BLaER1 (cell line): Measurements from ENCODE around the gene FRMD4B.
A peak's percentile ranks its signal among the peaks of the same experiment; 100 is the strongest.

Source experiments
- H3K27ac ChIP-seq: shearing (Covaris generic); formaldehyde crosslinking; 2 replicates; pipeline ENCODE4 v1.8.1; 2022
- H3K27me3 ChIP-seq: shearing (Covaris generic); formaldehyde crosslinking; 2 replicates; pipeline ENCODE4 v1.8.1; 2022
- H3K36me3 ChIP-seq: shearing (Covaris generic); formaldehyde crosslinking; 2 replicates; pipeline ENCODE4 v1.8.1; 2022
- H3K4me1 ChIP-seq: shearing (Covaris generic); formaldehyde crosslinking; 2 replicates; pipeline ENCODE4 v1.8.1; 2022
- H3K4me2 ChIP-seq: shearing (Covaris generic); formaldehyde crosslinking; 2 replicates; pipeline ENCODE4 v1.8.1; 2022
- H3K4me3 ChIP-seq: shearing (Covaris generic); formaldehyde crosslinking; 2 replicates; pipeline ENCODE4 v1.8.1; 2022
- H3K9ac ChIP-seq: shearing (Covaris generic); formaldehyde crosslinking; 2 replicates; pipeline ENCODE4 v1.8.1; 2022
- H3K9me3 ChIP-seq: shearing (Covaris generic); formaldehyde crosslinking; 2 replicates; pipeline ENCODE4 v1.8.1; 2022
- H4K20me1 ChIP-seq: shearing (Covaris generic); formaldehyde crosslinking; 2 replicates; pipeline ENCODE4 v1.8.1; 2022
- Cebpa-rat ChIP-seq: shearing (Covaris generic); IDR thresholded peaks from 2 replicates; pipeline ENCODE4 v1.8.1; 2022

Gene FRMD4B

GRCh38 chr3:69137005-69137404 is 248.9 kb downstream of the FRMD4B start:
- H3K4me3 ChIP-seq: no peak overlapping the region
- no peaks in the 10 kb centered on the region for H4K20me1 ChIP-seq
- no peak for TF ChIP-seq Cebpa-rat
- peaks cover 4% of the 10 kb centered on the region; the same call in 1 of the 2 replicates for H3K9me3 ChIP-seq
- H3K9ac ChIP-seq: no peak overlapping the region
- H3K4me1 ChIP-seq: peaks cover 6% of the 10 kb centered on the region; the same call in 1 of the 2 replicates
- H3K27me3 ChIP-seq: no peaks in the 10 kb centered on the region
- no peaks in the 10 kb centered on the region for H3K36me3 ChIP-seq
- no peak overlapping the region for H3K27ac ChIP-seq
- no peak overlapping the region for H3K4me2 ChIP-seq

DNA sequence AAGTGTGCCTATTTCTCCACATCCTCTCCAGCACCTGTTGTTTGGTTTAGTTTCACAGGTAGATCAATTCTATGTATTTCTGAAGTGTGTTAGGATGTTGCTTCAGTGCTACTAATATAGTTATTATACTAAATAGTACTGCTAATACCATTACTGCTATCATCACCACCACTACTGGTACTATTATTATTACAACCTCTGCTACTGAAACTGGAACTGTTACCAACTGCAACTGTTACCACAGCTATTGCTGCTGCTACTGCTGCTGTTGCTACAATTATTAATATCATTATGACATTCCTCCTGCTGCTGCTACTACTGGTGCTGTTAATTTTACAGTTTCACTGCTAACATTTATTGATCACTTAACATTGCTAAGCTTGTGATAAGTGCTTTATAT is 255.2 kb downstream of the FRMD4B start:
- no peak overlapping the region for H3K9ac ChIP-seq
- no peak overlapping the region for H3K27ac ChIP-seq
- TF ChIP-seq Cebpa-rat: no peak

GRCh38 chr3:69129531-69129930 is 256.4 kb downstream of the FRMD4B start:
- H3K4me3 ChIP-seq: no peak overlapping the region
- H3K4me2 ChIP-seq: no peak overlapping the region
- no peak overlapping the region for H3K27ac ChIP-seq
- peaks cover 4% of the 10 kb centered on the region; the same call in 1 of the 2 replicates for H3K9me3 ChIP-seq
- H3K9ac ChIP-seq: no peak overlapping the region
- no peak for TF ChIP-seq Cebpa-rat
- H3K27me3 ChIP-seq: no peaks in the 10 kb centered on the region
- no peaks in the 10 kb centered on the region for H3K36me3 ChIP-seq
- H4K20me1 ChIP-seq: no peaks in the 10 kb centered on the region
- peaks cover 4% of the 10 kb centered on the region for H3K4me1 ChIP-seq

More for the DNA sequence above, 255.2 kb downstream of the FRMD4B start:
- H3K36me3 ChIP-seq: no peaks in the 10 kb centered on the region
- H3K4me3 ChIP-seq: no peak overlapping the region
- H3K9me3 ChIP-seq: peaks cover 4% of the 10 kb centered on the region; the same call in 1 of the 2 replicates
- peaks cover 4% of the 10 kb centered on the region for H3K4me1 ChIP-seq
- no peaks in the 10 kb centered on the region for H4K20me1 ChIP-seq
- H3K27me3 ChIP-seq: no peaks in the 10 kb centered on the region
- no peak overlapping the region for H3K4me2 ChIP-seq

GRCh38 chr3:69128509-69128908 is 257.4 kb downstream of the FRMD4B start:
- H3K27ac ChIP-seq: no peak overlapping the region
- no peaks in the 10 kb centered on the region for H4K20me1 ChIP-seq
- peaks cover 4% of the 10 kb centered on the region; the same call in 1 of the 2 replicates for H3K9me3 ChIP-seq
- H3K4me1 ChIP-seq: peaks cover 7% of the 10 kb centered on the region
- no peak overlapping the region for H3K4me2 ChIP-seq
- H3K36me3 ChIP-seq: no peaks in the 10 kb centered on the region
- no peak overlapping the region for H3K4me3 ChIP-seq
- no peaks in the 10 kb centered on the region for H3K27me3 ChIP-seq
- no peak overlapping the region for H3K9ac ChIP-seq
- no peak for TF ChIP-seq Cebpa-rat

- Histone ChIP-seq H3K27ac (no peak overlapping the region), H3K4me2 (no peak overlapping the region), H3K9ac (no peak overlapping the region), H3K36me3 (no peaks in the 10 kb centered on the region), H4K20me1 (no peaks in the 10 kb centered on the region), H3K27me3 (no peaks in the 10 kb centered on the region), H3K4me1 (peaks cover 23% of the 10 kb centered on the region), H3K9me3 (no peaks in the 10 kb centered on the region), H3K4me3 (no peak overlapping the region)
- TF ChIP-seq Cebpa-rat: no peak
Measured at GRCh38 chr3:69126999-69127398, 258.9 kb downstream of the FRMD4B start.

DNA sequence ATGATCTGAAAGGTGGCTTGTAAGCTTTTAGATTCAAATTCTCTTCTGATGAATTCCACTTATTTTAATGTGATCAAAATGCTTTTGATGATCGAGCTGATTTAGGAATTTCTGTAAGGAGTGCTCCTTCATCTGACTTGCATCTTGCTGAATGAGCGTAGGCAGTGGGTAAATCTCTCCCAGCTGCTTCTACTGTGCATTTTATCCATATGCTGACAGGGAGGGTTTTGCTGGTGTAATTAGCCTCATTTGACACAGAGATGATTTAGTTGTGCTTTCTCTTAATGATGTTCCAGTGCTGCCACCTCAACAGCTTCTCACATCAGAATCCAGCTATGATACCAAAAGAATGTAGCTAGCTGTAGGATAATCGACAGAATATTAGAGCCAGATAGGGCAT is 259.7 kb downstream of the FRMD4B start:
- H3K36me3 ChIP-seq: no peaks in the 10 kb centered on the region
- no peak overlapping the region for H3K4me3 ChIP-seq
- no peak for TF ChIP-seq Cebpa-rat
- no peak overlapping the region for H3K27ac ChIP-seq
- peaks cover 30% of the 10 kb centered on the region for H3K4me1 ChIP-seq
- H3K9me3 ChIP-seq: no peaks in the 10 kb centered on the region
- H4K20me1 ChIP-seq: no peaks in the 10 kb centered on the region
- H3K9ac ChIP-seq: no peak overlapping the region
- no peak overlapping the region for H3K4me2 ChIP-seq
- no peaks in the 10 kb centered on the region for H3K27me3 ChIP-seq

GRCh38 chr3:69122403-69122802 is 263.5 kb downstream of the FRMD4B start, which contains the start of gene LMOD3:
Gene LMOD3 (minus strand): TSS chr3:69122595. CDS start chr3:69122386, 209 bp downstream.
- H4K20me1 ChIP-seq: no peaks in the 10 kb centered on the region
- no peaks in the 10 kb centered on the region for H3K36me3 ChIP-seq
- peak within 1 kb of the TSS; percentile 4; the same call in 1 of the 2 replicates for H3K27ac ChIP-seq
- no peaks in the 10 kb centered on the region for H3K9me3 ChIP-seq
- H3K27me3 ChIP-seq: no peaks in the 10 kb centered on the region
- peaks cover 29% of the 10 kb centered on the region for H3K4me1 ChIP-seq
- peak within 1 kb of the TSS; percentile 3; the same call in 1 of the 2 replicates for H3K9ac ChIP-seq
- no peak for TF ChIP-seq Cebpa-rat
- peak within 1 kb of the TSS; percentile 34; the same call in 1 of the 2 replicates for H3K4me3 ChIP-seq
- peak within 1 kb of the TSS; percentile 73 for H3K4me2 ChIP-seq

DNA sequence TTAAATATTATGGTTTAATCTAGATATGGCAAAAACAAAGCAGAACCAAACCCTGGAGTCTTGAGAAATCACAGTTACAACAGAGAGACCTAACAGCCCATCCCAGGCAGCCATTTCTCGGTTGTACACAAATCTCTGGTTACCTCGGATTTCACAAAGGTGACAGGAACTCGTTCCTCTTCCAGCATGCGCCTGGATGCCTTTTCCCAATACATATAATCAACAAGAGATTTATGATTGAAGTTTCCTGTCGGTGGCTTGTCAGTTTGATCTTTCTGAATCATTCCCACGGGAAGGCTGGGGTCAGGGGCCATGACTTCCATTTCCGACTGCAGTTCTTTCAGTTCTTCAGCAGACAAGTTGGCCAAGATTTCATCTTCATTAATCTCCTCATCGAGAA is 263.9 kb downstream of the FRMD4B start:
- Histone ChIP-seq H3K27ac (peak overlapping the region; percentile 4; the same call in 1 of the 2 replicates), H3K9ac (0 out of 2 replicates have a peak overlapping the region, but pooled peaks have one; percentile 1), H3K4me1 (peaks cover 29% of the 10 kb centered on the region), H3K4me2 (peak overlapping the region; percentile 73), H3K4me3 (peak overlapping the region; percentile 34; the same call in 1 of the 2 replicates), H4K20me1 (no peaks in the 10 kb centered on the region), H3K9me3 (no peaks in the 10 kb centered on the region), H3K27me3 (no peaks in the 10 kb centered on the region), H3K36me3 (no peaks in the 10 kb centered on the region)
- TF ChIP-seq Cebpa-rat: no peak

DNA sequence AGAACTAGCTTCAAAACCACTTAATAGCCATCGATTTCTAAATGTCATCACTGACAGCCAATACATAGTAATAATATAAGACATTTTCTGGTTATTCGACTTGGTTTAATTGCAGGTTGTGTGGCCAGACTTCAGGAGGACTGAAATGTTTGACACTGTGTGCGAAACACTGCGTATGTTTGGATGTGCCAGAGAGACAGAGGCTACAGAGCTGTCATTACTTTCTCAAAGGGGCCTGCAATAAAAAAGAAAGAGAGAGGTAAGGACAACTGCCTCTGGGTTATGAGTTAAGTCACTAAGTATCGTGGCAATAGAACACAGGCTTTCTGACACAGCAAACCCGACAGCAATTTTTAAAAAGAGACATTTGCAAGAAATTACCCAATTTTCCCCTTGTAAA is 264.4 kb downstream of the FRMD4B start:
- Histone ChIP-seq H3K27me3 (no peaks in the 10 kb centered on the region), H3K4me1 (peaks cover 29% of the 10 kb centered on the region), H3K9me3 (no peaks in the 10 kb centered on the region), H3K36me3 (no peaks in the 10 kb centered on the region), H3K27ac (no peak overlapping the region), H3K4me3 (no peak overlapping the region), H3K9ac (no peak overlapping the region), H4K20me1 (no peaks in the 10 kb centered on the region), H3K4me2 (peak overlapping the region; percentile 73)
- no peak for TF ChIP-seq Cebpa-rat

GRCh38 chr3:69120879-69121464 is 264.9 kb downstream of the FRMD4B start:
- H3K4me3 ChIP-seq: no peak overlapping the region
- H3K4me1 ChIP-seq: peaks cover 29% of the 10 kb centered on the region
- no peak overlapping the region for H3K9ac ChIP-seq
- no peaks in the 10 kb centered on the region for H3K9me3 ChIP-seq
- H3K27me3 ChIP-seq: no peaks in the 10 kb centered on the region
- no peaks in the 10 kb centered on the region for H4K20me1 ChIP-seq
- H3K4me2 ChIP-seq: peak overlapping the region; percentile 73
- no peaks in the 10 kb centered on the region for H3K36me3 ChIP-seq
- no peak for TF ChIP-seq Cebpa-rat
- no peak overlapping the region for H3K27ac ChIP-seq
